ENCODE measurements around the gene INSR. TPM values are rescaled to one million over a fixed set of nuclear protein-coding genes. Genes with fewer than 3 reads are reported as not detected.
A peak's percentile ranks its signal among the peaks of the same experiment; 100 is the strongest.

INSR gene
- total RNA-seq, 1 experiment from 2014 or later = 8.4 TPM

- Mint-ChIP-seq H3K27me3 (ENCODE audit: unreplicated experiment) (no peaks in the 10 kb centered on the region), H3K27ac (ENCODE audit: unreplicated experiment) (no peak overlapping the region), H3K4me1 (ENCODE audit: low read depth, unreplicated experiment) (no peaks in the 10 kb centered on the region), H3K9me3 (ENCODE audit: low read depth, unreplicated experiment) (peaks cover 3% of the 10 kb centered on the region), H3K36me3 (ENCODE audit: insufficient read depth, unreplicated experiment) (peaks cover 12% of the 10 kb centered on the region), H3K4me3 (ENCODE audit: low read depth, unreplicated experiment) (no peak overlapping the region)
- CTCF ChIA-PET = no interaction called here
- intact Hi-C loops (cut with micrococcal nuclease; ENCODE audit: unreplicated experiment) = no loop called here
- DNase-seq = no peak
- no TSS peak for BruUV-seq (replicated peaks)
- TF ChIP-seq CTCF (IDR thresholded peaks at IDR 0.05; ENCODE audit: unreplicated experiment) = no peak
Measured at GRCh38 chr19:7088999-7089398, 205.2 kb downstream of the INSR start.

- no peak for DNase-seq
- BruUV-seq (replicated peaks) = no TSS peak
- no peaks in the 10 kb centered on the region for H3K4me1 Mint-ChIP-seq (ENCODE audit: low read depth, unreplicated experiment)
- no peak overlapping the region for H3K27ac Mint-ChIP-seq (ENCODE audit: unreplicated experiment)
- peaks cover 14% of the 10 kb centered on the region for H3K9me3 Mint-ChIP-seq (ENCODE audit: low read depth, unreplicated experiment)
- intact Hi-C loops (cut with micrococcal nuclease; ENCODE audit: unreplicated experiment) = no loop called here
- peaks cover 47% of the 10 kb centered on the region for H3K36me3 Mint-ChIP-seq (ENCODE audit: insufficient read depth, unreplicated experiment)
- TF ChIP-seq CTCF (IDR thresholded peaks at IDR 0.05; ENCODE audit: unreplicated experiment) = no peak
- no peak overlapping the region for H3K4me3 Mint-ChIP-seq (ENCODE audit: low read depth, unreplicated experiment)
- no peaks in the 10 kb centered on the region for H3K27me3 Mint-ChIP-seq (ENCODE audit: unreplicated experiment)
- CTCF ChIA-PET = no interaction called here
Measured at GRCh38 chr19:7083076-7083956, 210.9 kb downstream of the INSR start.

- CTCF ChIA-PET = no interaction called here
- Mint-ChIP-seq H3K27ac (ENCODE audit: unreplicated experiment) (no peak overlapping the region), H3K27me3 (ENCODE audit: unreplicated experiment) (no peaks in the 10 kb centered on the region), H3K9me3 (ENCODE audit: low read depth, unreplicated experiment) (peaks cover 14% of the 10 kb centered on the region), H3K4me1 (ENCODE audit: low read depth, unreplicated experiment) (no peaks in the 10 kb centered on the region), H3K36me3 (ENCODE audit: insufficient read depth, unreplicated experiment) (peaks cover 72% of the 10 kb centered on the region), H3K4me3 (ENCODE audit: low read depth, unreplicated experiment) (no peak overlapping the region)
- no peak for TF ChIP-seq CTCF (IDR thresholded peaks at IDR 0.05; ENCODE audit: unreplicated experiment)
- TSS peak; percentile 4 for BruUV-seq (replicated peaks)
- intact Hi-C loops (cut with micrococcal nuclease; ENCODE audit: unreplicated experiment) = no loop called here
- no peak for DNase-seq
Measured at GRCh38 chr19:7078008-7078407, 216.2 kb downstream of the INSR start.

GRCh38 chr19:7076151-7076550 is 218.1 kb downstream of the INSR start:
- no peak for TF ChIP-seq CTCF (IDR thresholded peaks at IDR 0.05; ENCODE audit: unreplicated experiment)
- DNase-seq = no peak
- H3K4me1 Mint-ChIP-seq (ENCODE audit: low read depth, unreplicated experiment) = no peaks in the 10 kb centered on the region
- peaks cover 13% of the 10 kb centered on the region for H3K9me3 Mint-ChIP-seq (ENCODE audit: low read depth, unreplicated experiment)
- intact Hi-C loops (cut with micrococcal nuclease; ENCODE audit: unreplicated experiment) = no loop called here
- CTCF ChIA-PET = no interaction called here
- peaks cover 69% of the 10 kb centered on the region for H3K36me3 Mint-ChIP-seq (ENCODE audit: insufficient read depth, unreplicated experiment)
- no peak overlapping the region for H3K4me3 Mint-ChIP-seq (ENCODE audit: low read depth, unreplicated experiment)
- no peak overlapping the region for H3K27ac Mint-ChIP-seq (ENCODE audit: unreplicated experiment)
- BruUV-seq (replicated peaks) = no TSS peak
- H3K27me3 Mint-ChIP-seq (ENCODE audit: unreplicated experiment) = no peaks in the 10 kb centered on the region
